NCI-H1436 (cell line): ENCODE measurements around the gene CDC42BPA.
"Not testable (repeated sequence)": the region's sequence is repeated elsewhere in the genome, so short reads cannot be mapped to it uniquely, and the experiment has no call there.

ENCODE experiments used
- DNase-seq: peaks from one replicate; lab custom pipeline; 2025; lab: John Stamatoyannopoulos, UW

CDC42BPA gene

DNA sequence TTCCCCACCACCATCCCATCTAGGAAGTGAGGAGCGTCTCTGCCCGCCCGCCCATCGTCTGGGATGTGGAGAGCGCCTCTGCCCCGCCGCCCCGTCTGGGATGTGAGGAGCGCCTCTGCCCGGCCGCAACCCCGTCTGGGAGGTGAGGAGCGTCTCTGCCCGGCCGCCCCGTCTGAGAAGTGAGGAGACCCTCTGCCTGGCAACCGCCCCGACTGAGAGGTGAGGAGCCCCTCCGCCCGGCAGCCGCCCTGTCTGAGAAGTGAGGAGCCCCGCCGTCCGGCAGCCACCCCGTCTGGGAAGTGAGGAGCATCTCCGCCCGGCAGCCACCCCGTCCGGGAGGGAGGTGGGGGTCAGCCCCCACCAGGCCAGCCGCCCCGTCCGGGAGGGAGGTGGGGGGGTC, 185.6 kb downstream of the CDC42BPA start:
- DNase-seq: not testable (repeated sequence)

DNA sequence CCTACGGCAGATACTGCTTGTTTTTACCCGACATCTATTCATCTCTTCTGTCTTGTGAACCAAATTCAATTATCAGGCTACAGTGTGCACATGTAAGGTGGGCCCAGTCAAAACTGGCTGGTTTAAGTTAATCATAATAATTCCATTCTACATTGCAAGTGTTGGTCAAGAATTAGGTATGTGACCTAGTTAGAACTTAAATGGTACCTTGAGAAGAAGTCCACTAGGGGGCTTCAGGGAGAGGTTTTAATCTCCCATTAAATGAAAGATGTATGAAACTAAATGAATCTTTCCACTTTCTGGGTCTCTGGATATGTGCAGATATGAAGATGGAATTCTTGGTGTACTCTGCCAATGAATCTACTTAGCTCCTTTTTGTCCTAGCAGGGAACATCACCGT, 187.1 kb downstream of the CDC42BPA start:
- no peak for DNase-seq

DNA sequence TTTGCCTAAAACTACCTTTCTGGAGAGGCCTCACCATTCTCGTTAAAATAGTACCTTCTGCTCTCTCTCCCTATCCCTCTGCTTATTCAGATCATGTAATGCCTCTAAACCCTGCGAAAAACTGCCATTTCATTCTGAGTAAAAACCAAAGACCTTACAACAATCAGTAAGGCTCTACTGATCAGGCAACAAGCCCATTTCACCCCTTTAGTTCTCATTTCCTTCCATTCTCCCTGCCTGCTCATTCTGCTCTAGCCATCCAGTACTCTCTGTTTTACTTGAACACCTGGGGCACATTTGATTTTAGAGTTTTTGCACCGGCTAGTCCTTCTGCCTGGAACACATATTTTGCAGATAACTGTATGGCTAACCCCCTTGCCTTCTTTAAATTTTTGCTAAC, 190.4 kb downstream of the CDC42BPA start:
- no peak for DNase-seq

DNA sequence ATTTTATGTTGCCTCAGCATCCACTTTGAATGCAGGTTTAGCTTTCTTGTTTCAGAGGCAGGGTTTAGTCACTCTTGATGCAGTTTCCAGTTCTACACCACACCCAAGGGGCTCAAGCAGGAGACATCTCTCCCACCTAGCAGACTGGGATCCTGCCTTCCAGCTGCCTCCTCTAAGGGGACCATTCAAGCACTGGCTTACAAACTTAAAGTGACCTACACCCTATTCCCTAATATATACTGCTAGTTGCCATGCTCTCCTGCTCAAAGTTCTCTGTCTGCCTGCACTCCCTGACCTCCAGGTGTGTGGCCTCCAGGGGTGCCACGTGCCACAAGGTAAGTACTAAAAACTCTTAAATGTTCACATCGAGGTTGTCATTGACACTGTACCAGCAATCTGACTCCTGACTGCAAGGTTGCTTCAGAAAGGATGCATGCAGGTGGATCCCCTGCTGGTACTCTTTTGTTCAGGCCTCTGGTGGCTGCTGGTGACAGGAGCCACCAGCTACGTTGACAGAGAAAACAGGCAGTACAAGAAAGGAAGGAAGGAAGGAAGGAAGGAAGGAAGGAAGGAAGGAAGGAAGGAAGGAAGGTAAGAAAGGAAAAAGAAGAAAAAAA, 192.3 kb downstream of the CDC42BPA start:
- no peak for DNase-seq

DNA sequence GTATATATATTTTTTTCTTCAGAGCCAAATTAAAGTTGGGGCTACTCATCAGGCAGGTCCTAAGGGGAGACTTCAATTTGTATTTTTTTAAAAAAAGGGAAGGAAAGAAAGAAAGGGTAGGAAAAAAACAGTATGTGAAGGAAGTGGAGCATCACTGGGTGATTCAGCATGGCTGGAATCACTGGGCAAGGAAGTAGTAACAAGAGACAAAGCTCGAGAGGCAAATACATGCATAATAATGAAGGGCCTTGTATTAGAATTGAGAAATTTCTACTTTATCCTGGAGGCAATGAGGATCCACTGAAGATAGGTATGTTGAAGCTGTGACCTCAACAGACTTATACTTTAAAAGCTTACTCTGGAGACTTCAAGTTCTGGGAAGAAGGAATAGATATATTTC, 193.8 kb downstream of the CDC42BPA start:
- no peak for DNase-seq

DNA sequence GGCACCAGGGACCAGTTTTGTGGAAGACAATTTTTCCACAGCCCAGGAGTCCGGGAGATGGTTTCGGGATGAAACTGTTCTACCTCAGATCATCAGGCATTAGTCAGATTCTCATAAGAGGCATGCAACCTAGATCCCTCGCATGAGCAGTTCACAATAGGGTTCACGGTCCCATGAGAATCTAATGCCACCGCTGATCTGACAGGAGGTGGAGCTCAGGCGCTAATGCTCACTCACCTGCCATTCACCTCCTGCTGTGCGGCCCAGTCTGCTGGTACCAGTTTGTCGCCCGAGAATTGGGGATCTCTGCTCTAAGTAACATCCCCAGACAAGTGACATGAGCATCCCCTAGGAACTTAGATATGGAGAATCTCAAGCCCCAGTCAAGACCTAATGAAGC, 197.5 kb downstream of the CDC42BPA start:
- peak; percentile 67 for DNase-seq

DNA sequence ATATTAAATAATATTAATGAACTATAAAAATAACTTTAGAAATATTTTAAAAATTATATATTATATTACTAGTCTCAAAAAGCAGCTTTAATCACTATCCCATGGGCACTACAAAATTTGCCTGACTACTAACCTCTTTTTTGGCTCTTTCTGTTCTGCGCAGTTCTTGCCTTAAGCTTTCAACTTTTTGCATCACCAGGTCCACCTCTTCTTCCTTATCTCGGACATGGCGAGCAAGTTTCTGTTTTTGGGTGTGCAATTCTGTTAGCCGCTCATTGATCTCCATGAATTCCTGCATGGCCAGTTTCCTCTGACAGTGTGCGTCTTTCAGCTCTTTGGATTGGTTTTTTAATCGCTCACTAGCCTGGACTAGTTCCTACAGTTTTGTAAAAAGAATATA, 205.8 kb downstream of the CDC42BPA start:
- no peak for DNase-seq

DNA sequence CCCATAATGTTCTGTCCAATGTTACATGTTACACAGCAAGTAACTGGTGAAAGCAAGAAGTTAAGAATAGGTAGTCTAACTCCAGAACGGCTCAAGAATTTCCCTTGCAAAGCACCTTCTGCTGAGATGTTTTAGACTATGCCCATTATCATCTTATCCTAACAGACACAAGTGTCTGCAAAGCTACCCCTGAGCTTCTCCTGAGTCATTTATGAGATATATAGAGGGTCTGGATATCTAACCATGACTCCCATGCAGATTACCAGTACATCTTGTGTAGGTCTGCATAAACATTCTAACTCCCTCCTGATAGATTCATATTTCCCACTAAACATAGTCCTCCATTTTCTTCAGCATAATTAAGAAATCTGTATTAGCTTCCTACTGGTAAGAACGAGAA, 206.5 kb downstream of the CDC42BPA start:
- no peak for DNase-seq

DNA sequence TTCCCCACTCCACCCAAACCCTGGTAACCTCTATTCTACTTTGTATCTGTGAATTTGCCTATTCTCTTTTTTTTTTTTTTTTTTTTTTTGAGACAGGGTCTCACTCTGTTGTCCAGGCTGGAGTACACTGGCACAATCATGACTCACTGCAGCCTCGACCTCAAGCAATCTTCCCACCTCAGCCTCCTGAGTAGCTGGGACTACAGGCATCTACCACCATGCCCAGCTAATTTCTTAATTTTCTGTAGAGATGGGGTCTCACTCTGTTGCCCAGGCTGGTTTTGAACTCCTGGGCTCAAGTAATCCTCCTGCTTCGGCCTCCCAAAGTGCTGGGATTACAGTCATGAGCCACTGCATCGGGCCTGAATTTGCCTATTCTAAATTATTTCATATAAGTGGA, 213.0 kb downstream of the CDC42BPA start:
- not testable (repeated sequence) for DNase-seq

DNA sequence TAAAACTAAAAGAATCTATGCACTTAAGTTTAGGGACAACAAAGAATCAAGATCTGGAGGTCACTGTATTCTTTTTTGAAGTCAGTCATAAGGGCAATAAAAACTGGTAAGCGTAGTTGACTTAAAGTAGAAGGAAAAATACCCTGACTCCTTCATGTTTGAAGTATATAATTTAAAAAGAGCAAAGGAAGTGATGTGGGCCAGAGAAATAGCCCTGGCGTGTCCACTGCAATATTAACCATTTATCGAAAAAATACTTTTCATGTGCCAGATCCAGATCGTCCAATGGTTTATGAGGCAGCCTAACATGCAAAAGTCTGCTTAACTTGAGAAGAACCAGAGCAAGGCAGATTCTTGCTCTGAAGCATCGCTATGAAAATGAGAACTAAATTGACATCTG, 216.2 kb downstream of the CDC42BPA start:
- DNase-seq: no peak

DNA sequence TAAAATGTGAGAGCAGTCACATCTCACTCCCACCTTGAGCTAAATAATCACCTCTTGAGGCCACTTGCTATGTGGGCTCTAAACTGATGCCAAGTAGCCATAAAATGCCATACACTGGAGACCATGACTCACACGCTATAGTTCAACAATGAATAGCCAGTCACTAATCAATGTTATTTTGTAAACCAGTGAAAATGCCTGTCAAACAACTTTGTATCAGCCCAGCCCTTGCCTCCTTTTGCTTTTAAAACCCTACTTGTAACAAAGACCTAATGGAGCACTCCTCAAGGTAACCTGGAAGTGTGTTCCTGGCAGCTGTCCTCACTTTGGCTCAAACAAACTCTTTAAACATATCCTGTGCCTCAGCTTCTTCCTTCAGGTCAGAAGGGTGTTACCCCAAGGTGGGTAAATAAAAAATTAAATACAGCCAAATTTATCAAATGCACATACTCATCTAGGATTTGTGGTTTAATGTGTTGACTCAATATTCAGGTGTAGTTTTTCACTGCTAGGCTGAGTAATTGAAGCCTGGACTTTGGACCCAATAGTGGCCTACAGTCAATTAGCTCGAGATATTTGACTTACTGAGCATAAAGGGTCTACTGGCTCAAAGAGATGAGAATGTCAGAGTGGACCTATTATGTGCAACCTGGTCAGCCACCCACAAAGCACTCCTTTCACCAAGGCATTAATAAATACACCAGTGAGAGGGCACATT, 223.9 kb downstream of the CDC42BPA start:
- peak; percentile 37 for DNase-seq

DNA sequence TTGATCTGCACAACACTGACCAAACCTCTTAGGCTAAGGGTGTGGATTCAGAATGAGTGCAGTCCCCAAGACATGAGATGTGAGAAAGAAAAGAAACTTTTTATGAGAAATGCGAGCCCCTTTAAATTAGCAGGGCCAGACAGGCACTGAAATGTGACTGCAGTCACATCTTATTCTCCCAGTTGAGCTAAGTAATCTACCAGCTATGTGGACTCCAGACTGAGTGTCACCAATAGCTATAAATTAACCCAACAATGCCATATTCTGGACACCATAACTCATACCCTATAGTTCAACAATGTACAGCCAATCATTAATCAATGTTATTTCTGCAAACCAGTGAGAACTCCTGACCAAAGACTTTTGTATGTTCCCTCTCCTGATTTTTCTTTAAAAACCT, 225.0 kb downstream of the CDC42BPA start:
- no peak for DNase-seq

DNA sequence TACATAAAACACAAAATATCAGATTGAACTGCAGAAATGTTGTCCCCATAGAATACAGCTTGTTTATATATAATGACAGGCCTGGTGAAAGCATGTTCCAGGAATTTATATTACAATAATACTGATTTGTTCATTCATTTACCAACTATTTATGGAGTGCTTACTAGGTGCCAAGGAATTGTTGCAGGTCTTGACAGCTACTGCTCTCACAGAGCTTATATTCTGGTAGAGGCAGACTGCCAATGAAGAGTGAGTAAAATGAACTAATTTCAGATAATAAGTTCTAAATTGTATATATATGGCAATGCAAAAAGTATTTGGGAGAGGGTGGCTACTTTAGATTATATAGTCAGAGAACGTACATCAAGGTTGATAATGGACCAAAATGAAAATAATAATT, 226.2 kb downstream of the CDC42BPA start:
- no peak for DNase-seq

DNA sequence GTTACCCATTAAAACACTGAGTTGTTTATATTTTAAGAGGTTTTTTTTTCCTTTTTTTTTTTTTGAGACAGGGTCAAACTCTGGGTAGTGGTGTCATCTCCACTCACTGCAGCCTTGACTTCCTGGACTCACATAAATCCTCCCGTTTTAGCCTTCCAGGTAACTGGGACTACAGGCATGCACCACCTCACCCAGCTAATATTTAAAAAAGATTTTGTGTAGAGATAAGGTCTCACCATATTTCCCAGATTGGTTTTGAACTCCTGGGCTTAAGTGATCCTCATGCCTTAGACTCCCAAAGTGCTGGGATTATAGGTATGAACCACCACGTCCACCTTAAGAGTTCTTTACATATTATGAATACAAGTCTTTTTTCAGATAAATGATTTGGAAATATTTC, 231.7 kb downstream of the CDC42BPA start:
- no peak for DNase-seq

DNA sequence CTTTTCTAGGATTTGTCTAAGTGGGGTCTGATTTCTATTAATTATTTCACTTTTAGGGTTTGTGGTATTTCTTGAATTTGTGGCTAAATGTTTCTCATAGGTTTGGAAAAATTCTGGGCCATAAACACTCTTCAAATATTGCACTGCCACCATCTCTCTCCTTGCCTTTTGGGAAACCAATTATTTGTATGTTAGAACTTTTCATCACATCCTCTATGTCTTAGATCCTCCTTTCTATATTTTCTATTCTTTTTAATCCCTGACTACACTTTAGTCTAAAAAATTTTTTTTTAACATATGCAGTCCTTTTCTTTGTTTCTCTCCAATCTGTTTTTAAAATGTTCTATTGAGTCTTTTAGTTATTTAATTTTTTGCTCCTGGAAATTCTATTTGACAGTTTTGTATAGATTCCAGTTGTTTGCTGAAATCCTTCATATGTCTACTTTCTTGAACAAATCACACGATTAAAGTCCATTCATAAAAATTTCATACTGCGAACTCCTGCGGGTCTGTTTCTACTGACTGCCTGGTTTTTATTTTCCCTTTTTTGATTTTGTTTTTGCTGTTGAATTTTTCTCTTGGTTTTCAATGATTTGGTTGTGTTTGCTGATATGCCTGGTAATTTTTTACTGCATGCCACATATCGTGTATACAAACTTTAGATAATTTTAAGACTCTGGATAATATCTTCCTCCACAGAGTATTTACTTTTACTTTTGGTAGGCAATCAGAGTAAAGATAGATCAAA, 235.1 kb downstream of the CDC42BPA start:
- DNase-seq: no peak

DNA sequence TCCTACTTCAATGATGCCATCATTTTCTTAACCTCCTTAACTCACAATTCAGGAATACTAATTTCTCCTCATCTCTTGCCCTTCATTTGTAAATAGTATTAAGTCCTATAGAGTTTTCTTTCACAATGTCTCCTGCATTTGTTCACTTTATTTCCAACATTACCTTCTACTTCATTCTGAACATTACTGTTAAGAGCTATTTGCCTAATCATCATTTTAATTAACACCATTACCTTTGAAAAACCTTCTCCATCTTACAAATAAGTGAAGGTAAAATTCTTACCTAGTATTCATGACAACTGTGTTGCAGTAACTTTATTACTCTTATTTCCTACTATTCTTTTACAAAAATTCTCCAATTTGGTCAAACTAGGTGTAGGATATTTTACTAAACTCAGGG, 240.5 kb downstream of the CDC42BPA start:
- no peak for DNase-seq

DNA sequence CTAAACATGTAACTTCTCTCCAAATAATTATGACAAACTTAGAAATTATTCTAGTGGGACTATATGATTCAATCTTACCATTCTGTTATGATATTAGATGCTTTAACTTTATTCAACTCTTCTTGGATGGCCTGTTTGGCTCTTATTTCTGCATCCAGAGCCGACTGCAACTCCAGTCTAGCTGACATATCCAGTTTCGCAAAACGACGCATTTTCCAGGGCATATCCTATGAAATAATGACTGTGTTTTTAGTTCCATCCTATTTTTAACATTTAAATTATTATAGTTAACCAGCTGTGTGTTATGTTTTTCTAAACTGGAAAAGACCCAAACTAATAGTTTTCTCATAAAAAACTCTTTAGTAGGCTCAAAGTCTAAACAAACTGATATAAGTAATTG, 244.5 kb downstream of the CDC42BPA start:
- no peak for DNase-seq

DNA sequence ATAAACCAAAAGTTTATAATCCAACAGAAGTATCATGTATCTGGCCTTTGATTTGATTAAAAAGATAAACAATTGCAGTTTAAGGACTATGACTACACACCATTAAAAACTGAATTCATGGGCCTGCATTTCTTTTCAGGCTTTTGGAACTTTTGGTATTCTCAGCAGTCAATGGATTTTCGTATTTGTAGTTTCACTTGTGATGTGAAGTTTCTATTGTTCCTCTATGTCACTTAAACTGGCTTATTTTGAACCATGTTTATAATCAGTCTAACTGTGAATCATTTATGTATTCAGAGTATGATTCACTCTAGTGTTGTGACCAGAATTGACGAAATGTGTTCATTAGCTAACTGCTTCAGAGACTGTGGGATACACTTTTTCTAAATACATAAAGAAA, 245.3 kb downstream of the CDC42BPA start:
- no peak for DNase-seq

DNA sequence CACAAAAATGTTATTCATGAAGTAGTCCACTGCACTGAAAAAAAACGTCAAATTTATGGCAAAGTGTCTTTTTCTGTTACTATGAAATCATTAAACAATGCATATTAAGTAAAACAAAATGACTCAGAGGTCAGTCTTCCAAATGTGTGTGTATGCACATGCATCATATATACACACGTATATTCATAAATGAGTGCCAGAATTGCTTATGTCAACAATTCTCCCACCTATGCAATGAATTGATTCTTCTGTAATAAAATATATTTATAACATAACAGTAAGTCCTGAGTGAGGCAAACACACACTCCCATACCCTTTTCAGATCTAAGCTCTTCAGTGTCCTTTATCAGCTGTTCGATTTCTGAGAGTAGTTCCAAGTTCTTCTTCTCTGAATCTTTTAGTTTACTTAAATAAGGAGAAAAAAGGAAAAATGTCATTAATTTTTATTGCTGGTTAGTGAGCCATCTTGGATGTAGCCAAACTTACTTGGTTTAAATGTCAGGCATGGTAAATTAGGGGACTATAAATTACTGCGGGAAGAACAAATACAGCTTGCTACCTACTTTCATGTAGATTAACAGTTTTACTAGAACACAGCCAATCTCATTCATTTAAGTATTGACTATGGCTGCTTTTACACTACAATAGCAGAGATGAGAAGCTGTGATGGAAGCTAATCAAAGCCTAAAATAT, 246.3 kb downstream of the CDC42BPA start:
- no peak for DNase-seq

DNA sequence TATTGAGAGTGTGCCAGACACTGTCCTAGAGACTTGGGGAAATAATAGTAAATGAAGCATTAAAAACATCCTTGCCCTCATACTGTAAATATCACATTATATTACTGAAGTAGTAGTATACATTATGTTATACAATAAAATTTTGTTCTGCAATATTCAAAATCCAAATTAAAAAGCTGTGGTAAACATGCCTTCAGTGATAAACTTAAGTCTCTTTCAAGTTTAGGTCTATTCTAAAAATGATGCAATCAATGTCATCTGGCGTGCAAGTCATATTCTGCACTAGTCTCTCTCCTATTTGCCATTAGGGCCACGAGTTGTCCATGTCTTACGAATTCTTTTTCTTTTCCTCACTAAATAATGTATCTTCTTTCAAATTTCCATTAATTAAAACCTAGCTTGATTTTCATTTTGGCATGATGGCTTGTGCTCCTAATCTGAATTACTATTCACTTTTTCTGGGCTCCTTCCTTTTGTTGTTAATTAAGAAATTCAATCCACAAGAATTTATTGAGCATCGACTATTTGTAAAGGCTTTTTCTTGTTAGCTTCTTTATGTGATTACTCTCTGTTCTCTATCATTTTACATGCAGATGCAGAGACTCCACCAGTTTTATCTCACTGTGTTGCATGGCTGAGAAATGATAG, 247.5 kb downstream of the CDC42BPA start:
- DNase-seq: no peak

DNA sequence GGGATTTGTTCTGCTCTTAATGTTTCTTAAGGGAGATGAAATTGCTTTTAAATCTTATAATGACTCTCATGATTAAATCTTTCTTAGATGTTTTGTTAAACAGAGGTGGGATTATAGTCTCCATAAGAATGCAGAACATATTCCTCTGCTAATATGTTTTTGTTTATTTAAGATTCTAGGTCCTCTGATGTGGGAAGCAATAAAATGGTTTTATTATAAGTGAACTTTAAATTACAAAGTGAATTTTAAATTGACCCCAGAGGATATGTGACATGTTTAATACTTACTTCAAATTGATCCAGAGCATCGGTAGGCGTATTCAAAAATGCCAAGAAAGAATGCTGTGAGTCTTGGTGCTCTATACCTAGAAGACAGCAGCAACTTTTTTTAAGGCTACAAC, 248.8 kb downstream of the CDC42BPA start:
- no peak for DNase-seq

DNA sequence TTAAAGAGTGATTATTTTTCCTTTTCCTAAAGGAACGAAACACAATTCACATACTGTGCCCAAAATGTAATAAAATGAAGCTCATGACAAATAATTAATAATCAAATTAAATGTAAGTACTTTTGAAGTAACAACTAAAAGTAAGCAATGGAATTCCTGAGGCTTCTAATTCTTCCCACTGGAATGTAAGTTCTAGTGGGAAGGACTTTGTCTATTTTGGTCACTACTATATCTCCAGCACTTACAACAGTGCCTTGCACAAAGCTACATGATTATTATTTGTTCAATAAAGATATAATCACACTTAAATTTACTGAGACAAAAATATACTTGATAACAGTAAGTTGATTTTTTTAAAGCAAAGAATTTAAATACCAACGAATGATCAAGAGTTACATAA, 249.4 kb downstream of the CDC42BPA start:
- no peak for DNase-seq
